GM23338 (cell line): ENCODE measurements around the gene SOAT2. TPM values are rescaled to one million over a fixed set of nuclear protein-coding genes. Genes with fewer than 3 reads are reported as not detected.

ENCODE experiments used
- ATAC-seq: fragments of 200-7000 bp; cut with Tn5 transposase; 3 replicates; pipeline ENCODE4 v1.9.1; 2020
- DNase-seq: peaks from one replicate; pipeline ENCODE4 v3.0.0-alpha.2; 2015; ENCODE audit warnings: low spot score
- H2AFZ ChIP-seq: fragments of 200-600 bp; sonication (generic); 2 replicates; pipeline ENCODE4 v1.8.0; 2016; ENCODE audit warnings: antibody characterized with exemption, mild to moderate bottlenecking, moderate library complexity
- H3F3A ChIP-seq: fragments of 200-600 bp; sonication (generic); replicated peaks from 2 replicates; pipeline ENCODE4 v1.8.0; 2017; ENCODE audit warnings: antibody characterized with exemption, mixed run types, low read depth
- H3K27ac ChIP-seq: fragments of 200-600 bp; sonication (generic); 2 replicates; pipeline ENCODE4 v1.6.1; 2016; ENCODE audit warnings: low read depth
- H3K27me3 ChIP-seq: fragments of 200-600 bp; sonication (generic); 2 replicates; pipeline ENCODE4 v1.8.0; 2016; ENCODE audit warnings: mild to moderate bottlenecking, mixed run types, moderate library complexity; ENCODE audit not compliant: insufficient read depth
- H3K36me3 ChIP-seq: fragments of 200-600 bp; sonication (generic); 2 replicates; pipeline ENCODE4 v1.8.0; 2016; ENCODE audit warnings: mild to moderate bottlenecking; ENCODE audit not compliant: insufficient read depth
- H3K4me1 ChIP-seq: fragments of 200-600 bp; sonication (generic); 2 replicates; pipeline ENCODE4 v1.8.0; 2016; ENCODE audit warnings: mild to moderate bottlenecking, moderate library complexity; ENCODE audit not compliant: insufficient read depth
- H3K4me2 ChIP-seq: fragments of 200-600 bp; sonication (generic); 2 replicates; pipeline ENCODE4 v1.7.1; 2017; ENCODE audit warnings: mixed run types
- H3K4me3 ChIP-seq: fragments of 200-600 bp; sonication (generic); 2 replicates; pipeline ENCODE4 v1.6.1; 2016; ENCODE audit warnings: mixed run types
- H3K79me2 ChIP-seq: fragments of 200-600 bp; sonication (generic); replicated peaks from 2 replicates; pipeline ENCODE4 v1.8.0; 2017; ENCODE audit warnings: mild to moderate bottlenecking; ENCODE audit not compliant: insufficient read depth
- H3K9me2 ChIP-seq: fragments of 200-600 bp; sonication (generic); 2 replicates; pipeline ENCODE4 v1.8.0; 2017; ENCODE audit not compliant: insufficient read depth
- H4K20me1 ChIP-seq: fragments of 200-600 bp; sonication (generic); replicated peaks from 2 replicates; pipeline ENCODE4 v1.8.0; 2017; ENCODE audit warnings: mild to moderate bottlenecking; ENCODE audit not compliant: insufficient read depth
- H3K27ac Mint-ChIP-seq: 2 replicates; pipeline ENCODE4 v1.8.0; 2020; ENCODE audit warnings: inconsistent platforms, mild to moderate bottlenecking, moderate library complexity, mixed read lengths
- H3K27me3 Mint-ChIP-seq: 3 replicates; pipeline ENCODE4 v1.8.0; 2022; ENCODE audit warnings: low read depth, mild to moderate bottlenecking, moderate library complexity, mixed read lengths, inconsistent platforms; ENCODE audit not compliant: insufficient read depth, poor library complexity
- H3K36me3 Mint-ChIP-seq: 3 replicates; pipeline ENCODE4 v1.8.0; 2021; ENCODE audit warnings: low read depth, mild to moderate bottlenecking, inconsistent platforms, moderate library complexity, mixed read lengths
- H3K4me1 Mint-ChIP-seq: 3 replicates; pipeline ENCODE4 v1.8.0; 2020; ENCODE audit warnings: mild to moderate bottlenecking, inconsistent platforms, mixed read lengths
- H3K4me3 Mint-ChIP-seq: 3 replicates; pipeline ENCODE4 v1.8.0; 2021; ENCODE audit warnings: moderate library complexity, mild to moderate bottlenecking, inconsistent platforms, mixed read lengths
- H3K9me3 Mint-ChIP-seq: 3 replicates; pipeline ENCODE4 v1.8.0; 2020; ENCODE audit warnings: moderate library complexity, mild to moderate bottlenecking, inconsistent platforms, mixed read lengths
- CTCF ChIP-seq, 2 experiments: fragments of 200-600 bp in 1 of 2; sonication (generic) in 1 of 2; conservative IDR thresholded peaks; 2 replicates each; pipeline versions ENCODE4 v1.5.1 to v1.6.1; 2016 to 2017; ENCODE audit warnings: antibody characterized with exemption in 2 of 2, low read depth in 2 of 2, mild to moderate bottlenecking in 2 of 2, moderate library complexity in 1 of 2
- EZH2 ChIP-seq: fragments of 200-600 bp; sonication (generic); IDR thresholded peaks from one replicate; pipeline ENCODE4 v1.8.0; 2017; ENCODE audit warnings: antibody characterized with exemption, mild to moderate bottlenecking, low read depth; ENCODE audit not compliant: unreplicated experiment
- POLR2AphosphoS5 ChIP-seq: IDR thresholded peaks from 2 replicates; pipeline ENCODE4 v1.6.1; 2016; ENCODE audit warnings: antibody characterized with exemption, low read depth
- REST ChIP-seq: IDR thresholded peaks from one replicate; pipeline ENCODE4 v1.6.1; 2018; ENCODE audit warnings: antibody characterized with exemption; ENCODE audit not compliant: unreplicated experiment
- ZNF114 ChIP-seq: fragments of 250-450 bp; sonication (Bioruptor Pico); IDR thresholded peaks from 2 replicates; pipeline ENCODE4 v1.5.0; 2020; ENCODE audit warnings: mild to moderate bottlenecking, moderate library complexity
- ZNF331 ChIP-seq: fragments of 250-450 bp; sonication (Bioruptor Pico); IDR thresholded peaks from 2 replicates; pipeline ENCODE4 v1.5.0; 2020; ENCODE audit warnings: low read depth, mild to moderate bottlenecking, moderate library complexity
- ZNF462 ChIP-seq: fragments of 250-450 bp; sonication (Bioruptor Pico); IDR thresholded peaks from 2 replicates; pipeline ENCODE4 v1.5.0; 2020; ENCODE audit warnings: mild to moderate bottlenecking, moderate library complexity
- polyA plus RNA-seq: library from polyadenylated mRNA; unstranded; fragments of >200 nt; fragmentation: Nextera tagmentation; extraction: Ambion mirVana; gene quantifications from 2 replicates; pipeline ENCODE4 v1.2.1, GENCODE V29; 2016
- total RNA-seq: library from RNA; depleted of rRNA; stranded (reverse); fragments of >200 nt; shearing (Covaris generic); gene quantifications from 2 replicates; pipeline ENCODE4 v1.2.3, GENCODE V29; 2014

SOAT2 gene
- total and polyA plus RNA-seq, 2 experiments from 2014 or later: not detected

- TF ChIP-seq CTCF (conservative IDR thresholded peaks at IDR 0.05; ENCODE audit: low read depth in 2 of 2): no peak
- no peak for TF ChIP-seq EZH2
- no peak for TF ChIP-seq ZNF331
- TF ChIP-seq POLR2AphosphoS5: no peak
- no peak for TF ChIP-seq ZNF114 (CRISPR knock-in tag)
Observed at GRCh38 chr12:53058674-53059433, 44.4 kb upstream of the SOAT2 start (continued).

GRCh38 chr12:53059434-53060063, 43.7 kb upstream of the SOAT2 start:
- Histone ChIP-seq H3K4me1 (peaks cover 3% of the 10 kb centered on the region; the same call in 1 of the 2 replicates), H3K9me2 (no peaks in the 10 kb centered on the region), H3K27ac (no peak overlapping the region), H2AFZ (no peak overlapping the region), H3K27me3 (peaks cover 17% of the 10 kb centered on the region; the same call in 1 of the 2 replicates), H3K79me2 (no peaks in the 10 kb centered on the region), H3K4me3 (no peak overlapping the region), H4K20me1 (no peaks in the 10 kb centered on the region), H3K36me3 (no peaks in the 10 kb centered on the region), H3K4me2 (no peak overlapping the region), H3F3A (0 out of 2 replicates have a peak, but pooled peaks cover 4% of the 10 kb centered on the region)
- H3K27ac Mint-ChIP-seq: no peak overlapping the region
- H3K27me3 Mint-ChIP-seq: peaks cover 10% of the 10 kb centered on the region
- no peaks in the 10 kb centered on the region; the same call in 2 of the 3 replicates for H3K9me3 Mint-ChIP-seq
- H3K4me3 Mint-ChIP-seq: no peak overlapping the region
- peaks cover 6% of the 10 kb centered on the region; the same call in 2 of the 3 replicates for H3K4me1 Mint-ChIP-seq
- DNase-seq: no peak
- H3K36me3 Mint-ChIP-seq: no peaks in the 10 kb centered on the region; the same call in 2 of the 3 replicates
- ATAC-seq: no peak
- TF ChIP-seq REST (no peak), ZNF462 (CRISPR knock-in tag) (no peak), CTCF (conservative IDR thresholded peaks at IDR 0.05; ENCODE audit: low read depth in 2 of 2) (no peak), ZNF114 (CRISPR knock-in tag) (no peak)
